ENCODE measurements around the gene YARS1. TPM values are rescaled to one million over a fixed set of nuclear protein-coding genes. Genes with fewer than 3 reads are reported as not detected.

The YARS1 gene
- total RNA-seq, 4 donors from 2014 or later = 36.6 to 67.7 (median 42.4) TPM

- no peak for TF ChIP-seq CTCF (IDR thresholded peaks at IDR 0.05; ENCODE audit: low read depth)
Measured at GRCh38 chr1:32736812-32737791, 80.1 kb downstream of the YARS1 start.

- no peak for TF ChIP-seq CTCF (IDR thresholded peaks at IDR 0.05; ENCODE audit: low read depth)
Measured at GRCh38 chr1:32733582-32734321, 83.4 kb downstream of the YARS1 start.

- TF ChIP-seq CTCF (IDR thresholded peaks at IDR 0.05; ENCODE audit: low read depth) = no peak
Measured at GRCh38 chr1:32729254-32730046, 87.7 kb downstream of the YARS1 start.

GRCh38 chr1:32728413-32729077 is 88.6 kb downstream of the YARS1 start:
- TF ChIP-seq CTCF (IDR thresholded peaks at IDR 0.05; ENCODE audit: low read depth) = no peak

GRCh38 chr1:32727876-32728275 is 89.3 kb downstream of the YARS1 start:
- no peak for TF ChIP-seq CTCF (IDR thresholded peaks at IDR 0.05; ENCODE audit: low read depth)

GRCh38 chr1:32725615-32725982 is 91.6 kb downstream of the YARS1 start:
- no peak for TF ChIP-seq CTCF (IDR thresholded peaks at IDR 0.05; ENCODE audit: low read depth)

Other genes with a start within 250 kb of the YARS1 start
- 10 to 100 TPM; 14.1 to 51.8 (median 22.9) TPM for gene ZBTB8OS, start 166.8 kb downstream of the YARS1 start, total RNA-seq
- gene RBBP4, start 166.2 kb downstream of the YARS1 start, total RNA-seq = 100 to 1,000 TPM in 2 of 4 donors, 10 to 100 TPM in 2; 91.9 to 112 (median 100) TPM
- gene SYNC, start 114.6 kb downstream of the YARS1 start, total RNA-seq = 10 to 100 TPM; 13.3 to 29.7 (median 18.6) TPM
- gene S100PBP, start 295 bp upstream of the YARS1 start, total RNA-seq = 10 to 100 TPM; 21.2 to 46.6 (median 37.3) TPM
- gene FNDC5, start 53.6 kb upstream of the YARS1 start, total RNA-seq = under 1 TPM in 2 of 4 donors, not detected in 2; 0.85 to 0.88 TPM
- gene HPCA, start 69.1 kb upstream of the YARS1 start, total RNA-seq = under 1 TPM in 1 of 4 donors, not detected in 3; 0.88 TPM
- gene TMEM54, start 84.0 kb upstream of the YARS1 start, total RNA-seq = 10 to 100 TPM; 14.7 to 36.7 (median 26.3) TPM
- 10 to 100 TPM; 13.7 to 21.7 (median 17.4) TPM for gene RNF19B, start 147.5 kb upstream of the YARS1 start, total RNA-seq
- 100 to 1,000 TPM; 101 to 251 (median 194) TPM for gene AK2, start 219.5 kb upstream of the YARS1 start, total RNA-seq

All from subcutaneous adipose tissue (tissue), 4 donors.